GM13976 (cell line): ENCODE measurements around the gene DLAT.
A peak's percentile ranks its signal among the peaks of the same experiment; 100 is the strongest.
"Not testable (repeated sequence)": the region's sequence is repeated elsewhere in the genome, so short reads cannot be mapped to it uniquely, and the experiment has no call there.

Source experiments
- DNase-seq: peaks from one replicate; pipeline ENCODE4 v3.0.0; 2012; ENCODE audit warnings: low spot score
- CTCF ChIP-seq: IDR thresholded peaks from 2 replicates; pipeline ENCODE4 v1.5.1; 2012; ENCODE audit warnings: borderline replicate concordance, mild to moderate bottlenecking; ENCODE audit not compliant: insufficient read depth; ENCODE audit errors: extremely low read depth, missing control alignments, control extremely low read depth
- in situ Hi-C: fragments of 300-500 bp; cut with MboI; formaldehyde crosslinking; loops from one replicate; pipeline ENCODE4 v1.12.0; 2022; ENCODE audit warnings: low sequenced_read_pairs, mixed read lengths, inconsistent platforms; ENCODE audit not compliant: unreplicated experiment

The DLAT gene

GRCh38 chr11:112016765-112017376, 8.3 kb upstream of the DLAT start:
- TF ChIP-seq CTCF, result no peak
- no peak for DNase-seq
- in situ Hi-C loops, result no loop called here

- DNase-seq, result no peak
- TF ChIP-seq CTCF, result no peak
- in situ Hi-C loops, result no loop called here
These were observed 7.7 kb upstream of the DLAT start for GRCh38 chr11:112017538-112017937.

- DNase-seq, result no peak
- TF ChIP-seq CTCF, result no peak
- in situ Hi-C loops, result no loop called here
These were observed 6.1 kb upstream of the DLAT start for GRCh38 chr11:112019066-112019465.

GRCh38 chr11:112023104-112023503, 2.1 kb upstream of the DLAT start:
- in situ Hi-C loops, result no loop called here
- no peak for DNase-seq
- no peak for TF ChIP-seq CTCF

- in situ Hi-C loops, result no loop called here
- no peak for TF ChIP-seq CTCF
- DNase-seq, result peak; percentile 53
These were observed 933 bp upstream of the DLAT start for GRCh38 chr11:112024178-112024772.

- in situ Hi-C loops, result no loop called here
- DNase-seq, result peak; percentile 41
- TF ChIP-seq CTCF, result no peak
These were observed 499 bp downstream of the DLAT start for GRCh38 chr11:112025707-112026106.

GRCh38 chr11:112026784-112027410, 1.7 kb downstream of the DLAT start:
- in situ Hi-C loops, DNase-seq: not testable (repeated sequence)
